K562 (cell line): ENCODE data around the gene GATA1. TPM values are rescaled to one million over a fixed set of nuclear protein-coding genes. Genes with fewer than 3 reads are reported as not detected.

ENCODE experiments used
- ATAC-seq: fragments of 200-7000 bp; cut with Tn5 transposase; 3 replicates; pipeline ENCODE4 v1.9.1; 2020; ENCODE audit warnings: moderate library complexity
- BruUV-seq: library from RNA; stranded (reverse); fragments of 400-500 nt; replicated peaks from 2 replicates; lab custom pipeline; 2021; lab: Mats Ljungman, UMichigan
- CTCF ChIA-PET: fragments of 300-600 bp; formaldehyde crosslinking; extraction: SDS; loops from one replicate; lab custom pipeline; 2021; ENCODE audit warnings: low intra/inter-chr PET ratio; lab: Yijun Ruan, JAX
- POLR2A ChIA-PET: fragments of 300-600, 350-650 bp; sonication (Branson Sonifier 250); formaldehyde crosslinking; extraction: SDS; loops from one replicate; lab custom pipeline; 2021; ENCODE audit warnings: antibody characterized with exemption, inconsistent platforms; lab: Yijun Ruan, JAX
- DNase-seq, 4 experiments: peaks; one replicate each; pipeline versions ENCODE4 v3.0.0 to v3.0.0-alpha.2; 2011 to 2018; ENCODE audit warnings: low spot score in 3 of 4, mixed read lengths in 3 of 4; ENCODE audit errors: extremely low read depth in 1 of 4
- FAIRE-seq: peaks from 2 replicates; lab custom pipeline; 2011; peaks lifted over from hg19 to GRCh38; lab: Jason Lieb, UNC
- H2AFZ ChIP-seq: 2 replicates; pipeline ENCODE4 v1.6.0; 2011; ENCODE audit warnings: low read depth, low read length, control low read depth, inconsistent platforms
- H3K27ac ChIP-seq: fragments of 200-600 bp; 3 replicates; pipeline ENCODE4 v1.8.0; 2011; ENCODE audit warnings: low read depth, mild to moderate bottlenecking, control low read depth, inconsistent platforms, low read length, moderate library complexity, mixed read lengths; ENCODE audit errors: extremely low read depth
- H3K27me3 ChIP-seq, 2 experiments: fragments of 300-600 bp in 1 of 2; 2 replicates in 1 of 2; 3 replicates in 1 of 2; pipeline versions ENCODE4 v1.6.0 to v1.8.0; 2011; ENCODE audit warnings: inconsistent platforms in 2 of 2, low read length in 2 of 2, mild to moderate bottlenecking in 1 of 2, mixed read lengths in 1 of 2, moderate library complexity in 1 of 2; ENCODE audit not compliant: control insufficient read depth in 2 of 2, insufficient read depth in 2 of 2
- H3K36me3 ChIP-seq: fragments of 300-600 bp; 3 replicates; pipeline ENCODE4 v1.8.0; 2011; ENCODE audit warnings: mild to moderate bottlenecking, low read length, inconsistent platforms; ENCODE audit not compliant: control insufficient read depth, insufficient read depth
- H3K4me1 ChIP-seq, 2 experiments: fragments of 200-600 bp in 1 of 2; replicated peaks in 1 of 2; 2 replicates in 1 of 2; 3 replicates in 1 of 2; pipeline versions ENCODE4 v1.5.1 to v1.8.0; 2011; ENCODE audit warnings: inconsistent platforms in 2 of 2, low read length in 2 of 2, mild to moderate bottlenecking in 1 of 2, mixed read lengths in 1 of 2, moderate library complexity in 1 of 2; ENCODE audit not compliant: control insufficient read depth in 2 of 2, insufficient read depth in 2 of 2
- H3K4me2 ChIP-seq: 2 replicates; pipeline ENCODE4 v1.6.1; 2011; ENCODE audit warnings: low read length, control low read depth, inconsistent platforms, mixed read lengths; ENCODE audit not compliant: insufficient read depth
- H3K4me3 ChIP-seq: fragments of 200-600 bp; sonication (generic), shearing (Covaris generic); 2 replicates; pipeline ENCODE4 v1.5.1; 2016; ENCODE audit warnings: control low read depth, inconsistent platforms
- H3K79me2 ChIP-seq: fragments of 200-600 bp; 3 replicates; pipeline ENCODE4 v1.8.0; 2011; ENCODE audit warnings: low read length, inconsistent platforms; ENCODE audit not compliant: control insufficient read depth, insufficient read depth
- H3K9ac ChIP-seq, 2 experiments: 2 replicates each; pipeline versions ENCODE4 v1.6.0 to v1.6.1; 2011; ENCODE audit warnings: low read depth in 2 of 2, low read length in 2 of 2, control low read depth in 1 of 2, inconsistent platforms in 1 of 2, mild to moderate bottlenecking in 1 of 2, mixed read lengths in 1 of 2; ENCODE audit not compliant: insufficient read depth in 1 of 2
- H3K9me1 ChIP-seq: one replicate; pipeline ENCODE4 v1.6.0; 2011; ENCODE audit warnings: inconsistent platforms, mild to moderate bottlenecking, low read length, moderate library complexity; ENCODE audit not compliant: control insufficient read depth, insufficient read depth
- H3K9me3 ChIP-seq: replicated peaks from 2 replicates; pipeline ENCODE4 v1.5.1; 2011; ENCODE audit warnings: low read depth, low read length, inconsistent platforms; ENCODE audit not compliant: control insufficient read depth, insufficient read depth
- H4K20me1 ChIP-seq: replicated peaks from 2 replicates; pipeline ENCODE4 v1.6.1; 2011; ENCODE audit warnings: low read length, inconsistent platforms, mixed read lengths; ENCODE audit not compliant: control insufficient read depth, insufficient read depth
- CCAR2 ChIP-seq: fragments of 200-400 bp; formaldehyde crosslinking; IDR thresholded peaks from 2 replicates; pipeline ENCODE4 v1.6.1; 2017; ENCODE audit warnings: mild to moderate bottlenecking, low read depth, low read length
- JUNB ChIP-seq: fragments of 450-650 bp; formaldehyde crosslinking; conservative IDR thresholded peaks from 2 replicates; pipeline ENCODE4 v1.4.0; 2020; ENCODE audit warnings: mild to moderate bottlenecking
- MCM7 ChIP-seq, 2 experiments: fragments of 450-650 bp; IDR thresholded peaks; 2 replicates each; pipeline ENCODE4 v1.6.1; 2016 to 2018
- MXI1 ChIP-seq: IDR thresholded peaks from 2 replicates; pipeline ENCODE4 v1.6.1; 2011; ENCODE audit warnings: low read depth, mild to moderate bottlenecking, improper control_type of control experiment, low read length
- RBM15 ChIP-seq: fragments of 200-400 bp; formaldehyde crosslinking; IDR thresholded peaks from 2 replicates; pipeline ENCODE4 v1.6.1; 2018; ENCODE audit warnings: mild to moderate bottlenecking, low read length, moderate library complexity; ENCODE audit not compliant: insufficient read depth
- ZNF436 ChIP-seq: fragments of 250-450, 450-650 bp; sonication (Bioruptor Pico); formaldehyde crosslinking; IDR thresholded peaks from 2 replicates; pipeline ENCODE4 v1.7.0; 2020; ENCODE audit warnings: mild to moderate bottlenecking
- WGBS: fragments of 100-300 bp; shearing (Covaris generic); methylation state at CpG from one replicate; pipeline ENCODE4 v1.1.6; 2016; ENCODE audit warnings: low coverage, mixed read lengths; ENCODE audit not compliant: insufficient coverage; ENCODE audit errors: missing lambda C conversion rate; 5-methylcytosine and 5-hydroxymethylcytosine counted together
- in situ Hi-C: fragments of 300-500 bp; cut with MboI; formaldehyde crosslinking; loops from 4 replicates; pipeline ENCODE4 v1.15.0; 2018; ENCODE audit warnings: inconsistent platforms, mixed read lengths
- intact Hi-C: fragments of 100-400 bp; cut with micrococcal nuclease; formaldehyde crosslinking; loops from 2 replicates; pipeline ENCODE4 v1.14.2; 2022
- polyA plus RNA-seq, 8 experiments: library from polyadenylated mRNA; depleted of rRNA in 4 of 8; stranded (reverse) in 5 of 8; unstranded in 3 of 8; fragments of >200 nt; fragmentation: Nextera tagmentation in 2 of 8; fragmentation: Illumina TruSeq in 1 of 8; extraction: Ambion mirVana in 2 of 8; extraction: Trizol in 1 of 8; gene quantifications; 2 replicates each; pipeline versions ENCODE4 v1.2.1 to v1.2.3, GENCODE V29; 2011 to 2014; ENCODE audit warnings: inconsistent platforms in 1 of 8, missing spikeins in 1 of 8
- total RNA-seq, 7 experiments: library from RNA; depleted of rRNA in 6 of 7; stranded (reverse); fragments of >200 nt in 6 of 7; fragmentation: Illumina TruSeq in 2 of 7; extraction: Trizol in 2 of 7; gene quantifications; 2 replicates each; pipeline versions ENCODE4 v1.2.1 to v1.2.3, GENCODE V29; 2011 to 2021; ENCODE audit warnings: low replicate concordance in 1 of 7
- TF ChIP-seq, protein P1 (sequence below): fragments of 200-800 bp; sonication (Bioruptor generic); IDR thresholded peaks from 2 replicates; pipeline ENCODE4 v1.6.1; 2017; ENCODE audit warnings: missing genetic modification characterization, missing compliant biosample characterization
- TF ChIP-seq, protein P2 (sequence below): fragments of 250-450 bp; sonication (Bioruptor Pico); IDR thresholded peaks from 2 replicates; pipeline ENCODE4 v1.8.0; 2022; ENCODE audit warnings: moderate library complexity, mild to moderate bottlenecking, inconsistent platforms
- TF ChIP-seq, protein P3 (sequence below), 2 experiments: fragments of 450-650 bp; formaldehyde crosslinking in 1 of 2; IDR thresholded peaks; 2 replicates each; pipeline versions ENCODE4 v1.4.0 to v1.6.1; 2014 to 2020; ENCODE audit warnings: mild to moderate bottlenecking in 2 of 2, borderline replicate concordance in 1 of 2, low read depth in 1 of 2

The GATA1 gene
- total and polyA plus RNA-seq, 9 of the 15 experiments (the other 6 are each of a cell fraction or from before 2014, with no cell fraction given), result 11.9 to 291 (median 116) TPM

DNA sequence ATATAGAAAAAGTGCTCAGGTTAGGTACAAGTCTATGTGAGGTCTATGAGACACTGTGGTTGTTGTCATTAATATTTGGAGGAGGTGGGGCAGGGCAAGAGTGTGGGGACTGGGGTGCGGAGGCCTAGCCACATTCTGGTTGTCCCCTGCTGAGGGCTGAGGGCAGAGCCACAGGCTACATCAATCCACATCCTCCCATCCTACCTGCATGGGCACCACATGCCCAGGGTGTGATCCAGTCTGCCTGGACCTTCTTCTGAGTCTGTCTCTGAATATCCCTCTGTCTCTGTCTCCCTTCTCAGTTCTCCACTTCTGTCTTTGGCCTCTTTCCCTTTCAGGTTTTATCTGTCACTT lies 1.2 kb upstream of the GATA1 start:
- FAIRE-seq, result no peak
- peak overlapping the region; percentile 49 to 94; a peak in 3 of 4 replicates for H3K9ac ChIP-seq
- H3K9me3 ChIP-seq, result no peaks in the 10 kb centered on the region
- peak; percentile 4; the same call in 2 of the 3 replicates for ATAC-seq
- intact Hi-C loops, result loop anchor here (5.0 kb wide), 1 partner anchor 88 kb away; the partner anchor contains the start of gene SUV39H1
- no peaks in the 10 kb centered on the region for H3K9me1 ChIP-seq
- peak overlapping the region; percentile 93 for H3K4me2 ChIP-seq
- no peak for DNase-seq
- BruUV-seq, result no TSS peak
- WGBS, result no CpG with 5 or more reads among the region's 1 CpG
- ChIA-PET POLR2A (interaction anchor here (1.0 kb wide), 1 partner anchor 113 kb away, joined by 8 read pairs; the partner anchor contains the start of genes PQBP1 and TIMM17B), CTCF (no interaction called here)
- peaks cover 20% of the 10 kb centered on the region; the same call in 1 of the 3 replicates for H3K36me3 ChIP-seq
- no peaks in the 10 kb centered on the region for H3K27me3 ChIP-seq
- peaks cover 32 to 55% of the 10 kb centered on the region in 2 experiments; a peak in 4 of 5 replicates for H3K4me1 ChIP-seq
- in situ Hi-C loops, result no loop called here
- H3K27ac ChIP-seq, result peak overlapping the region; percentile 76
- H2AFZ ChIP-seq, result peak overlapping the region; percentile 56; the same call in 1 of the 2 replicates
- H3K4me3 ChIP-seq, result 0 out of 2 replicates have a peak overlapping the region, but pooled peaks have one; percentile 75
- peaks cover 78% of the 10 kb centered on the region for H3K79me2 ChIP-seq
- H4K20me1 ChIP-seq, result no peaks in the 10 kb centered on the region
- TF ChIP-seq MCM7 (IDR thresholded peaks at IDR 0.05) (no peak), CCAR2 (no peak), MXI1 (no peak), ZNF436 (CRISPR knock-in tag) (no peak), RBM15 (no peak), JUNB (CRISPR knock-in tag) (no peak)
- TF ChIP-seq, protein P1, sequence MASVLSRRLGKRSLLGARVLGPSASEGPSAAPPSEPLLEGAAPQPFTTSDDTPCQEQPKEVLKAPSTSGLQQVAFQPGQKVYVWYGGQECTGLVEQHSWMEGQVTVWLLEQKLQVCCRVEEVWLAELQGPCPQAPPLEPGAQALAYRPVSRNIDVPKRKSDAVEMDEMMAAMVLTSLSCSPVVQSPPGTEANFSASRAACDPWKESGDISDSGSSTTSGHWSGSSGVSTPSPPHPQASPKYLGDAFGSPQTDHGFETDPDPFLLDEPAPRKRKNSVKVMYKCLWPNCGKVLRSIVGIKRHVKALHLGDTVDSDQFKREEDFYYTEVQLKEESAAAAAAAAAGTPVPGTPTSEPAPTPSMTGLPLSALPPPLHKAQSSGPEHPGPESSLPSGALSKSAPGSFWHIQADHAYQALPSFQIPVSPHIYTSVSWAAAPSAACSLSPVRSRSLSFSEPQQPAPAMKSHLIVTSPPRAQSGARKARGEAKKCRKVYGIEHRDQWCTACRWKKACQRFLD (CRISPR knock-in tag), result no peak
- TF ChIP-seq, protein P2, sequence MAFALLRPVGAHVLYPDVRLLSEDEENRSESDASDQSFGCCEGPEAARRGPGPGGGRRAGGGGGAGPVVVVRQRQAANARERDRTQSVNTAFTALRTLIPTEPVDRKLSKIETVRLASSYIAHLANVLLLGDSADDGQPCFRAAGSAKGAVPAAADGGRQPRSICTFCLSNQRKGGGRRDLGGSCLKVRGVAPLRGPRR (CRISPR knock-in tag), result no peak
- TF ChIP-seq, protein P3, sequence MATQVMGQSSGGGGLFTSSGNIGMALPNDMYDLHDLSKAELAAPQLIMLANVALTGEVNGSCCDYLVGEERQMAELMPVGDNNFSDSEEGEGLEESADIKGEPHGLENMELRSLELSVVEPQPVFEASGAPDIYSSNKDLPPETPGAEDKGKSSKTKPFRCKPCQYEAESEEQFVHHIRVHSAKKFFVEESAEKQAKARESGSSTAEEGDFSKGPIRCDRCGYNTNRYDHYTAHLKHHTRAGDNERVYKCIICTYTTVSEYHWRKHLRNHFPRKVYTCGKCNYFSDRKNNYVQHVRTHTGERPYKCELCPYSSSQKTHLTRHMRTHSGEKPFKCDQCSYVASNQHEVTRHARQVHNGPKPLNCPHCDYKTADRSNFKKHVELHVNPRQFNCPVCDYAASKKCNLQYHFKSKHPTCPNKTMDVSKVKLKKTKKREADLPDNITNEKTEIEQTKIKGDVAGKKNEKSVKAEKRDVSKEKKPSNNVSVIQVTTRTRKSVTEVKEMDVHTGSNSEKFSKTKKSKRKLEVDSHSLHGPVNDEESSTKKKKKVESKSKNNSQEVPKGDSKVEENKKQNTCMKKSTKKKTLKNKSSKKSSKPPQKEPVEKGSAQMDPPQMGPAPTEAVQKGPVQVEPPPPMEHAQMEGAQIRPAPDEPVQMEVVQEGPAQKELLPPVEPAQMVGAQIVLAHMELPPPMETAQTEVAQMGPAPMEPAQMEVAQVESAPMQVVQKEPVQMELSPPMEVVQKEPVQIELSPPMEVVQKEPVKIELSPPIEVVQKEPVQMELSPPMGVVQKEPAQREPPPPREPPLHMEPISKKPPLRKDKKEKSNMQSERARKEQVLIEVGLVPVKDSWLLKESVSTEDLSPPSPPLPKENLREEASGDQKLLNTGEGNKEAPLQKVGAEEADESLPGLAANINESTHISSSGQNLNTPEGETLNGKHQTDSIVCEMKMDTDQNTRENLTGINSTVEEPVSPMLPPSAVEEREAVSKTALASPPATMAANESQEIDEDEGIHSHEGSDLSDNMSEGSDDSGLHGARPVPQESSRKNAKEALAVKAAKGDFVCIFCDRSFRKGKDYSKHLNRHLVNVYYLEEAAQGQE (IDR thresholded peaks at IDR 0.05; ENCODE audit: borderline replicate concordance), result no peak
- TF ChIP-seq, protein P3 (CRISPR knock-in tag; IDR thresholded peaks at IDR 0.05; ENCODE audit: low read depth), result no peak
